Effector memory CD4-positive, alpha-beta T cell (primary cell): ENCODE data around the gene COL15A1.
"Not testable (repeated sequence)": the region's sequence is repeated elsewhere in the genome, so short reads cannot be mapped to it uniquely, and the experiment has no call there.

ENCODE experiments used
- DNase-seq, 3 donors: peaks; one replicate each; pipeline ENCODE4 v3.0.0-alpha.2; 2020
- H3K27ac ChIP-seq: 2 replicates; pipeline ENCODE4 v1.7.0; 2013; ENCODE audit warnings: mild to moderate bottlenecking, low read length, moderate library complexity; ENCODE audit not compliant: insufficient read depth, poor library complexity, severe bottlenecking
- H3K27me3 ChIP-seq: replicated peaks from 2 replicates; pipeline ENCODE4 v1.7.0; 2013; ENCODE audit warnings: mild to moderate bottlenecking, low read length; ENCODE audit not compliant: insufficient read depth, control insufficient read depth, poor library complexity, severe bottlenecking
- H3K36me3 ChIP-seq: 2 replicates; pipeline ENCODE4 v1.7.0; 2013; ENCODE audit warnings: mild to moderate bottlenecking, low read length, moderate library complexity; ENCODE audit not compliant: control insufficient read depth, insufficient read depth
- H3K4me1 ChIP-seq: 2 replicates; pipeline ENCODE4 v1.7.0; 2013; ENCODE audit warnings: low read length, mild to moderate bottlenecking; ENCODE audit not compliant: control insufficient read depth, insufficient read depth, poor library complexity, severe bottlenecking
- H3K4me3 ChIP-seq: 2 replicates; pipeline ENCODE4 v1.7.0; 2013; ENCODE audit warnings: low read length, low read depth, mild to moderate bottlenecking; ENCODE audit not compliant: insufficient read depth, poor library complexity, severe bottlenecking
- H3K9me3 ChIP-seq: 2 replicates; pipeline ENCODE4 v1.7.0; 2013; ENCODE audit warnings: mild to moderate bottlenecking, low read length, moderate library complexity; ENCODE audit not compliant: control insufficient read depth

Gene COL15A1

GRCh38 chr9:98902925-98903324 lies 40.8 kb upstream of the COL15A1 start:
- H3K4me1 ChIP-seq, result no peaks in the 10 kb centered on the region
- H3K4me3 ChIP-seq, result no peak overlapping the region
- DNase-seq, result no peak
- no peaks in the 10 kb centered on the region for H3K27me3 ChIP-seq
- H3K27ac ChIP-seq, result no peak overlapping the region
- no peaks in the 10 kb centered on the region for H3K9me3 ChIP-seq
- no peaks in the 10 kb centered on the region for H3K36me3 ChIP-seq

GRCh38 chr9:98903961-98904411 lies 39.7 kb upstream of the COL15A1 start:
- no peak for DNase-seq
- Histone ChIP-seq H3K27ac (no peak overlapping the region), H3K36me3 (no peaks in the 10 kb centered on the region), H3K4me1 (no peaks in the 10 kb centered on the region), H3K9me3 (no peaks in the 10 kb centered on the region), H3K4me3 (no peak overlapping the region), H3K27me3 (no peaks in the 10 kb centered on the region)

GRCh38 chr9:98905015-98905414 lies 38.7 kb upstream of the COL15A1 start:
- Histone ChIP-seq H3K4me1 (no peaks in the 10 kb centered on the region), H3K36me3 (no peaks in the 10 kb centered on the region), H3K4me3 (no peak overlapping the region), H3K27me3 (no peaks in the 10 kb centered on the region), H3K27ac (no peak overlapping the region), H3K9me3 (no peaks in the 10 kb centered on the region)
- DNase-seq, result no peak

GRCh38 chr9:98906273-98907040 lies 37.2 kb upstream of the COL15A1 start:
- H3K27ac ChIP-seq, result no peak overlapping the region
- H3K4me1 ChIP-seq, result no peaks in the 10 kb centered on the region
- H3K9me3 ChIP-seq, result no peaks in the 10 kb centered on the region
- no peak overlapping the region for H3K4me3 ChIP-seq
- no peaks in the 10 kb centered on the region for H3K36me3 ChIP-seq
- no peaks in the 10 kb centered on the region for H3K27me3 ChIP-seq
- DNase-seq, result no peak

GRCh38 chr9:98907055-98907454 lies 36.7 kb upstream of the COL15A1 start:
- H3K9me3 ChIP-seq, result no peaks in the 10 kb centered on the region

GRCh38 chr9:98908897-98909634 lies 34.6 kb upstream of the COL15A1 start:
- no peaks in the 10 kb centered on the region for H3K4me1 ChIP-seq
- no peak for DNase-seq
- no peak overlapping the region for H3K27ac ChIP-seq
- H3K36me3 ChIP-seq, result no peaks in the 10 kb centered on the region
- no peaks in the 10 kb centered on the region for H3K27me3 ChIP-seq
- H3K9me3 ChIP-seq, result no peaks in the 10 kb centered on the region
- H3K4me3 ChIP-seq, result no peak overlapping the region

More at GRCh38 chr9:98907055-98907454, 36.7 kb upstream of the COL15A1 start:
- Histone ChIP-seq H3K4me3 (no peak overlapping the region), H3K4me1 (no peaks in the 10 kb centered on the region), H3K27me3 (no peaks in the 10 kb centered on the region), H3K27ac (no peak overlapping the region), H3K36me3 (no peaks in the 10 kb centered on the region)
- DNase-seq, result no peak

- Histone ChIP-seq H3K4me1 (no peaks in the 10 kb centered on the region), H3K36me3 (no peaks in the 10 kb centered on the region), H3K27ac (no peak overlapping the region), H3K9me3 (no peaks in the 10 kb centered on the region), H3K27me3 (no peaks in the 10 kb centered on the region), H3K4me3 (no peak overlapping the region)
- no peak for DNase-seq
Observed at GRCh38 chr9:98909935-98910334, 33.8 kb upstream of the COL15A1 start.

GRCh38 chr9:98911042-98911441 lies 32.7 kb upstream of the COL15A1 start:
- Histone ChIP-seq H3K9me3 (no peaks in the 10 kb centered on the region), H3K27me3 (no peaks in the 10 kb centered on the region), H3K27ac (no peak overlapping the region)

GRCh38 chr9:98911738-98912137 lies 32.0 kb upstream of the COL15A1 start:
- H3K27me3 ChIP-seq, H3K9me3 ChIP-seq, DNase-seq, H3K4me3 ChIP-seq, H3K36me3 ChIP-seq, H3K27ac ChIP-seq, H3K4me1 ChIP-seq: not testable (repeated sequence)

More at GRCh38 chr9:98911042-98911441, 32.7 kb upstream of the COL15A1 start:
- no peak for DNase-seq
- Histone ChIP-seq H3K4me1 (no peaks in the 10 kb centered on the region), H3K4me3 (no peak overlapping the region), H3K36me3 (no peaks in the 10 kb centered on the region)

- H3K27me3 ChIP-seq, result no peaks in the 10 kb centered on the region
- no peaks in the 10 kb centered on the region for H3K36me3 ChIP-seq
- no peaks in the 10 kb centered on the region for H3K9me3 ChIP-seq
- no peak overlapping the region for H3K4me3 ChIP-seq
- DNase-seq, result no peak
- H3K4me1 ChIP-seq, result no peaks in the 10 kb centered on the region
- no peak overlapping the region for H3K27ac ChIP-seq
Observed at GRCh38 chr9:98912450-98912849, 31.3 kb upstream of the COL15A1 start.
